C4-2B (cell line): ENCODE measurements around the gene FAF1.

Experiments used
- ZFX ChIP-seq: fragments of 450-650 bp; IDR thresholded peaks from 2 replicates; pipeline ENCODE4 v1.6.1; 2017
- TF ChIP-seq, protein P1 (sequence below): fragments of 450-650 bp; conservative IDR thresholded peaks from 2 replicates; pipeline ENCODE4 v1.5.1; 2017; ENCODE audit warnings: mild to moderate bottlenecking

GRCh38 chr1:50959303-50959912, 659 bp downstream of the FAF1 start:
- TF ChIP-seq, protein P1, sequence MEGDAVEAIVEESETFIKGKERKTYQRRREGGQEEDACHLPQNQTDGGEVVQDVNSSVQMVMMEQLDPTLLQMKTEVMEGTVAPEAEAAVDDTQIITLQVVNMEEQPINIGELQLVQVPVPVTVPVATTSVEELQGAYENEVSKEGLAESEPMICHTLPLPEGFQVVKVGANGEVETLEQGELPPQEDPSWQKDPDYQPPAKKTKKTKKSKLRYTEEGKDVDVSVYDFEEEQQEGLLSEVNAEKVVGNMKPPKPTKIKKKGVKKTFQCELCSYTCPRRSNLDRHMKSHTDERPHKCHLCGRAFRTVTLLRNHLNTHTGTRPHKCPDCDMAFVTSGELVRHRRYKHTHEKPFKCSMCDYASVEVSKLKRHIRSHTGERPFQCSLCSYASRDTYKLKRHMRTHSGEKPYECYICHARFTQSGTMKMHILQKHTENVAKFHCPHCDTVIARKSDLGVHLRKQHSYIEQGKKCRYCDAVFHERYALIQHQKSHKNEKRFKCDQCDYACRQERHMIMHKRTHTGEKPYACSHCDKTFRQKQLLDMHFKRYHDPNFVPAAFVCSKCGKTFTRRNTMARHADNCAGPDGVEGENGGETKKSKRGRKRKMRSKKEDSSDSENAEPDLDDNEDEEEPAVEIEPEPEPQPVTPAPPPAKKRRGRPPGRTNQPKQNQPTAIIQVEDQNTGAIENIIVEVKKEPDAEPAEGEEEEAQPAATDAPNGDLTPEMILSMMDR = no peak
- no peak for TF ChIP-seq ZFX
